ENCODE measurements around the gene DUS1L.

DUS1L gene

GRCh38 chr17:82101767-82102679, 36.4 kb upstream of the DUS1L start:
- H3K4me3 ChIP-seq (ENCODE audit: low read depth, low read length) = no peak overlapping the region
- DNase-seq (ENCODE audit: low read depth) = no peak
- TF ChIP-seq, protein P1, sequence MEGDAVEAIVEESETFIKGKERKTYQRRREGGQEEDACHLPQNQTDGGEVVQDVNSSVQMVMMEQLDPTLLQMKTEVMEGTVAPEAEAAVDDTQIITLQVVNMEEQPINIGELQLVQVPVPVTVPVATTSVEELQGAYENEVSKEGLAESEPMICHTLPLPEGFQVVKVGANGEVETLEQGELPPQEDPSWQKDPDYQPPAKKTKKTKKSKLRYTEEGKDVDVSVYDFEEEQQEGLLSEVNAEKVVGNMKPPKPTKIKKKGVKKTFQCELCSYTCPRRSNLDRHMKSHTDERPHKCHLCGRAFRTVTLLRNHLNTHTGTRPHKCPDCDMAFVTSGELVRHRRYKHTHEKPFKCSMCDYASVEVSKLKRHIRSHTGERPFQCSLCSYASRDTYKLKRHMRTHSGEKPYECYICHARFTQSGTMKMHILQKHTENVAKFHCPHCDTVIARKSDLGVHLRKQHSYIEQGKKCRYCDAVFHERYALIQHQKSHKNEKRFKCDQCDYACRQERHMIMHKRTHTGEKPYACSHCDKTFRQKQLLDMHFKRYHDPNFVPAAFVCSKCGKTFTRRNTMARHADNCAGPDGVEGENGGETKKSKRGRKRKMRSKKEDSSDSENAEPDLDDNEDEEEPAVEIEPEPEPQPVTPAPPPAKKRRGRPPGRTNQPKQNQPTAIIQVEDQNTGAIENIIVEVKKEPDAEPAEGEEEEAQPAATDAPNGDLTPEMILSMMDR (conservative IDR thresholded peaks at IDR 0.05; ENCODE audit: low read depth, low read length) = no peak

GRCh38 chr17:82101301-82101715, 35.7 kb upstream of the DUS1L start:
- no peak overlapping the region for H3K4me3 ChIP-seq (ENCODE audit: low read depth, low read length)
- no peak for DNase-seq (ENCODE audit: low read depth)
- TF ChIP-seq, protein P1 (conservative IDR thresholded peaks at IDR 0.05; ENCODE audit: low read depth, low read length) = no peak

DNA sequence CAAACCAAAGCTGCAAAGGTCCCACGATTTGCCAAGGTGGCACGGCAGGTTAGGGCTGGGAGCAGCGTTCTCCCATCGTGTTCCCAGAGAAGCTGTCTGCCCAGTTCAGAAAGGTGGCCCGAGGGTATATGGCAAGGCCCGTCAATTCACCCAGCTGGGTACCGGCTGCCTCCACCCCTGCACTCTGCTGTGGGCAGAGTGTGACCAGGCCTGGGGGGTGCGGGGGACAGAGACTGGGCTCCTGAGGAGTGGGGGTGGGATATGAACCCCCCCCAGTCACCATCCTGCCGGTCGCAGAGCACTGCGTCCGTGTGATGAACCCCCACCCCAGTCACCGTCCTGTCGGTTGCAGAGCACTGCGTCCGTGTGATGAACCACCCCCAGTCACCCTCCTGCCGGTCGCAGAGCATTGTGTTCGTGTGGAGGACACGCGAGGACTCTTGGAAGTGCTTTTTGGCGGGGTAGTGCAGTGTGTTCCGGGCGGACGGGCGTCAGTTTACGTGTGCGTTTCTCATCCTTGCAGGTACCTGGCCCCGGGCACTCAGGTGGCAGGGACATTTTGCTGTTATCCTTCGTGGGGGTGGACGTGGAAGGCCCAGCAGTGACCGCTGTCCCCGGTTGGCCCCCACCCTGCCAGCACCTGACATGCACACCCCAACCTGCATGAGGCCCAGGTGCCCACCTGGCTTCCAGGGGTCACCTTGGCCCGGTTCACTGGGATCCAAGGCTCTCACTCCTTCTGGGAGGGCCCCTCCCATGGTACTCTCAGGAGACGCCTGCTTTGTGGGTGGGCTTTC, 35.1 kb upstream of the DUS1L start:
- TF ChIP-seq, protein P1 (conservative IDR thresholded peaks at IDR 0.05; ENCODE audit: low read depth, low read length) = no peak
- H3K4me3 ChIP-seq (ENCODE audit: low read depth, low read length) = no peak overlapping the region
- no peak for DNase-seq (ENCODE audit: low read depth)

GRCh38 chr17:82098939-82099763, 33.5 kb upstream of the DUS1L start:
- no peak for DNase-seq (ENCODE audit: low read depth)
- H3K4me3 ChIP-seq (ENCODE audit: low read depth, low read length) = peak overlapping the region; percentile 60
- TF ChIP-seq, protein P1 (conservative IDR thresholded peaks at IDR 0.05; ENCODE audit: low read depth, low read length) = no peak

GRCh38 chr17:82098169-82098938, 32.8 kb upstream of the DUS1L start, which contains the start of gene FASN:
Gene FASN, minus strand, starts transcription at chr17:82098236. Its CDS starts 1,791 bp downstream, at chr17:82096445.
- H3K4me3 ChIP-seq (ENCODE audit: low read depth, low read length) = peak within 1 kb of the TSS; percentile 73
- TF ChIP-seq, protein P1 (conservative IDR thresholded peaks at IDR 0.05; ENCODE audit: low read depth, low read length) = peak; percentile 54
- peak; percentile 97 for DNase-seq (ENCODE audit: low read depth)

GRCh38 chr17:82097919-82098168, 32.2 kb upstream of the DUS1L start:
- TF ChIP-seq, protein P1 (conservative IDR thresholded peaks at IDR 0.05; ENCODE audit: low read depth, low read length) = no peak
- no peak for DNase-seq (ENCODE audit: low read depth)
- peak overlapping the region; percentile 73 for H3K4me3 ChIP-seq (ENCODE audit: low read depth, low read length)

All from choroid plexus epithelial cell (primary cell).